Naive thymus-derived CD4-positive, alpha-beta T cell (primary cell): ENCODE data around the gene PTPRA. TPM values are rescaled to one million over a fixed set of nuclear protein-coding genes. Genes with fewer than 3 reads are reported as not detected.

Source experiments
- ATAC-seq: fragments of 150-1000 bp; cut with Tn5 transposase; 2 replicates; pipeline ENCODE4 v1.10.0; 2021; ENCODE audit warnings: mild to moderate bottlenecking, moderate library complexity
- CTCF ChIA-PET: fragments of 350-600 bp; sonication (Branson Sonifier 250); formaldehyde crosslinking; loops from one replicate; lab custom pipeline; 2021; ENCODE audit warnings: antibody characterized with exemption; lab: Charles Lee
- POLR2A ChIA-PET: fragments of 350-600 bp; sonication (Branson Sonifier 250); formaldehyde crosslinking; loops from one replicate; lab custom pipeline; 2021; ENCODE audit warnings: antibody characterized with exemption, inconsistent platforms; lab: Charles Lee
- DNase-seq, 9 donors: peaks; one replicate each; pipeline versions ENCODE4 v3.0.0 to v3.0.0-alpha.2; 2020 to 2022; ENCODE audit warnings: mixed read lengths in 1 of 9
- H3K27ac ChIP-seq: one replicate; pipeline ENCODE4 v1.7.0; 2013; ENCODE audit warnings: mild to moderate bottlenecking, low read depth, low read length, moderate library complexity
- H3K27me3 ChIP-seq, 2 donors: one replicate each; pipeline ENCODE4 v1.7.0; 2013; ENCODE audit warnings: low read length in 2 of 2, mild to moderate bottlenecking in 2 of 2, moderate library complexity in 2 of 2; ENCODE audit not compliant: control insufficient read depth in 2 of 2, insufficient read depth in 2 of 2
- H3K36me3 ChIP-seq, 3 experiments: 1 replicate in 2 of 3; 2 replicates in 1 of 3; pipeline ENCODE4 v1.7.0; 2013; ENCODE audit warnings: low read length in 3 of 3, mild to moderate bottlenecking in 3 of 3, moderate library complexity in 1 of 3; ENCODE audit not compliant: insufficient read depth in 3 of 3, control insufficient read depth in 2 of 3
- H3K4me1 ChIP-seq, 2 donors: one replicate each; pipeline ENCODE4 v1.7.0; 2013; ENCODE audit warnings: low read length in 2 of 2, mild to moderate bottlenecking in 2 of 2, moderate library complexity in 1 of 2; ENCODE audit not compliant: control insufficient read depth in 2 of 2, insufficient read depth in 2 of 2
- H3K4me3 ChIP-seq: 2 replicates; pipeline ENCODE4 v1.7.0; 2013; ENCODE audit warnings: mild to moderate bottlenecking, low read length
- H3K9me3 ChIP-seq, 3 experiments: 1 replicate in 2 of 3; 2 replicates in 1 of 3; pipeline ENCODE4 v1.7.0; 2013; ENCODE audit warnings: low read length in 3 of 3; ENCODE audit not compliant: control insufficient read depth in 2 of 3
- H3K27ac Mint-ChIP-seq, 9 donors: one replicate each; pipeline ENCODE4 v1.8.0; 2020 to 2022; ENCODE audit warnings: mixed read lengths in 9 of 9, mild to moderate bottlenecking in 8 of 9, moderate library complexity in 5 of 9, inconsistent platforms in 2 of 9
- H3K27me3 Mint-ChIP-seq, 5 donors: one replicate each; pipeline ENCODE4 v1.8.0; 2021 to 2022; ENCODE audit warnings: mixed read lengths in 5 of 5, mild to moderate bottlenecking in 1 of 5
- H3K36me3 Mint-ChIP-seq, 5 donors: one replicate each; pipeline ENCODE4 v1.8.0; 2020 to 2022; ENCODE audit warnings: mixed read lengths in 5 of 5, mild to moderate bottlenecking in 3 of 5, inconsistent platforms in 1 of 5
- H3K4me1 Mint-ChIP-seq, 7 donors: one replicate each; pipeline ENCODE4 v1.8.0; 2020 to 2022; ENCODE audit warnings: mixed read lengths in 7 of 7, mild to moderate bottlenecking in 3 of 7, inconsistent platforms in 1 of 7
- H3K4me3 Mint-ChIP-seq, 10 donors: one replicate each; pipeline ENCODE4 v1.8.0; 2020 to 2022; ENCODE audit warnings: mild to moderate bottlenecking in 10 of 10, mixed read lengths in 10 of 10, moderate library complexity in 6 of 10, inconsistent platforms in 2 of 10
- H3K9me3 Mint-ChIP-seq, 11 donors: one replicate each; pipeline ENCODE4 v1.8.0; 2020 to 2022; ENCODE audit warnings: mixed read lengths in 11 of 11, mild to moderate bottlenecking in 4 of 11, inconsistent platforms in 1 of 11, moderate library complexity in 1 of 11
- intact Hi-C, 2 donors: fragments of 100-400 bp; cut with micrococcal nuclease; formaldehyde crosslinking; loops; one replicate each; pipeline ENCODE4 v1.15.1; 2023
- polyA plus RNA-seq, 2 donors: library from polyadenylated mRNA; unstranded; fragments of 300-500 nt; fragmentation: Illumina TruSeq; gene quantifications; one replicate each; pipeline ENCODE4 v1.2.3, GENCODE V29; 2021
- total RNA-seq, 6 experiments: library from RNA in 5 of 6; stranded (reverse) in 5 of 6; gene quantifications; 1 replicate in 5 of 6; 2 replicates in 1 of 6; pipeline ENCODE4 v1.2.3 and lab custom pipeline; 2021 to 2026

Gene PTPRA
- total and polyA plus RNA-seq, 7 experiments from 2014 or later = 27.5 to 86.6 (median 78.2) TPM

DNA sequence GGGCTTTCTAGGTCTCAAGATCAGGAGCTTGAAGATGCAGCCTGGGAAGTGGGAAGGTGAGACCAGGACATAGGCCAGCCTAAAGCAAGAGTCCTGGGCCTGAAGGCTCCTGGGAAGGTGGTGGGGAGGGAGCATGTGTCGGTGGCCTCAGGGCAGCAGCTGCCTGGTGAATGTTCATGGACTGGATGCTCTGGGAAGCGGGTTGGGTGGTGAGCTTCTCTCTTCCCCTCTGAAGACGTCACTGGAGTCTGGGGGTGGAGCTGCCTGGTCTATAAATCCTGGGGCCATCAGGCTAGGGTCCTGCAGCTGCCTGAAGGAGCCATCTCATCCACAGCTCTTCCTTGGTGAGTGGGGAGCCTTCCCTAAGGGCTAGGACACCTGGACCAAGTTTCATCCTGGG lies 170.0 kb downstream of the PTPRA start, which contains the start of gene GNRH2:
Gene GNRH2 (plus strand): TSS at position 301 of the 400 bp plus-strand sequence. CDS start 793 bp downstream, outside the sequence.
- H3K9me3 Mint-ChIP-seq = no peaks in the 10 kb centered on the region
- POLR2A ChIA-PET = interaction anchor here (1.3 kb wide), 1 partner anchor 10 kb away, joined by 5 read pairs; no protein-coding TSS in a partner anchor

DNA sequence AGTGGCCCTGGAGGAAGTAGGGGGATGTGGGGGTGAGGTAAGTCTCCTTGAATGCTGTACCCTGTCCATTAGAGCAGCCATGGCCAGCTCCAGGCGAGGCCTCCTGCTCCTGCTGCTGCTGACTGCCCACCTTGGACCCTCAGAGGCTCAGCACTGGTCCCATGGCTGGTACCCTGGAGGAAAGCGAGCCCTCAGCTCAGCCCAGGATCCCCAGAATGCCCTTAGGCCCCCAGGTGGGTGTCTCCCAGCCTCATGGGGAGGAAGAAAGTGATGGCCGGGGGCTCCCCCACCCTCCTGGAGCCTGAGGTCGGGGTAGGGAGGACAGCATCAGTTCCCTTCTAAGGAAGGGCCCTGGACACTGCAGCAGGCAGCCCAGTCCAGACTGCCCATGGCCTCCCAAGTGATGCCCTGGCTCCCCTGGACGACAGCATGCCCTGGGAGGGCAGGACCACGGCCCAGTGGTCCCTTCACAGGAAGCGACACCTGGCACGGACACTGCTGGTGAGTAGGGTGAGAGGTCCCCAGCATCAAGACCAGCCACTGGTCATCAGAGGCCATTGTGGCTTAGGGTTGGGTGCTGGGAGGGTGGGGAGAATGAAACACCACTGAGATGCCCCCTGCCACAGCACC lies 171.2 kb downstream of the PTPRA start:
- H3K27me3 Mint-ChIP-seq = no peaks in the 10 kb centered on the region
- no peak overlapping the region for H3K4me3 ChIP-seq
- peaks cover 0 to 15% (median 3%) of the 10 kb centered on the region in 5 donors for H3K36me3 Mint-ChIP-seq
- no peaks in the 10 kb centered on the region for H3K27me3 ChIP-seq
- DNase-seq (no peak), ATAC-seq (no peak)
- peaks cover 12 to 29% (median 15%) of the 10 kb centered on the region in 7 donors for H3K4me1 Mint-ChIP-seq
- H3K9me3 Mint-ChIP-seq = no peaks in the 10 kb centered on the region
- H3K36me3 ChIP-seq = peaks cover 0 to 31% (median 0%) of the 10 kb centered on the region in 3 experiments
- H3K27ac ChIP-seq = no peak overlapping the region
- intact Hi-C loops = loop anchor here in 1 of 2 donors (2.0 kb wide), 1 partner anchor 172 kb away; the partner anchor contains the start of gene PTPRA
- peak overlapping the region in 7 of 10 donors; percentile 59 to 94 (median 92) for H3K4me3 Mint-ChIP-seq
- ChIA-PET CTCF (no interaction called here), POLR2A (interaction anchor here (0.6 to 1.5 kb wide), 3 partner anchors 9 to 60 kb away, joined by 3 to 5 read pairs (median 3); no protein-coding TSS in a partner anchor)
- H3K9me3 ChIP-seq = no peaks in the 10 kb centered on the region
- H3K27ac Mint-ChIP-seq = peak overlapping the region in 4 of 9 donors; percentile 36 to 79 (median 70)
- H3K4me1 ChIP-seq = peaks cover 4 to 11% of the 10 kb centered on the region in 2 donors

More for the DNA sequence above, 170.0 kb downstream of the PTPRA start, which contains the start of gene GNRH2:
- intact Hi-C loops = no loop called here
- H3K4me3 ChIP-seq = no peak within 1 kb of the TSS
- ATAC-seq (no peak), DNase-seq (no peak)
- H3K4me1 ChIP-seq = peaks cover 4 to 11% of the 10 kb centered on the region in 2 donors
- CTCF ChIA-PET = interaction anchor here (0.6 kb wide), 1 partner anchor 272 kb away, joined by 3 read pairs; no protein-coding TSS in a partner anchor
- H3K27me3 ChIP-seq = no peaks in the 10 kb centered on the region
- H3K4me1 Mint-ChIP-seq = peaks cover 12 to 28% (median 15%) of the 10 kb centered on the region in 7 donors
- H3K36me3 Mint-ChIP-seq = peaks cover 0 to 18% (median 5%) of the 10 kb centered on the region in 5 donors
- peak within 1 kb of the TSS in 4 of 10 donors; percentile 4 to 94 (median 27) for H3K4me3 Mint-ChIP-seq
- no peak within 1 kb of the TSS for H3K27ac ChIP-seq
- H3K27ac Mint-ChIP-seq = peak within 1 kb of the TSS in 8 of 9 donors; percentile 23 to 80 (median 62)
- peaks cover 6 to 31% (median 7%) of the 10 kb centered on the region in 3 experiments for H3K36me3 ChIP-seq
- H3K9me3 ChIP-seq = no peaks in the 10 kb centered on the region
- H3K27me3 Mint-ChIP-seq = no peaks in the 10 kb centered on the region

DNA sequence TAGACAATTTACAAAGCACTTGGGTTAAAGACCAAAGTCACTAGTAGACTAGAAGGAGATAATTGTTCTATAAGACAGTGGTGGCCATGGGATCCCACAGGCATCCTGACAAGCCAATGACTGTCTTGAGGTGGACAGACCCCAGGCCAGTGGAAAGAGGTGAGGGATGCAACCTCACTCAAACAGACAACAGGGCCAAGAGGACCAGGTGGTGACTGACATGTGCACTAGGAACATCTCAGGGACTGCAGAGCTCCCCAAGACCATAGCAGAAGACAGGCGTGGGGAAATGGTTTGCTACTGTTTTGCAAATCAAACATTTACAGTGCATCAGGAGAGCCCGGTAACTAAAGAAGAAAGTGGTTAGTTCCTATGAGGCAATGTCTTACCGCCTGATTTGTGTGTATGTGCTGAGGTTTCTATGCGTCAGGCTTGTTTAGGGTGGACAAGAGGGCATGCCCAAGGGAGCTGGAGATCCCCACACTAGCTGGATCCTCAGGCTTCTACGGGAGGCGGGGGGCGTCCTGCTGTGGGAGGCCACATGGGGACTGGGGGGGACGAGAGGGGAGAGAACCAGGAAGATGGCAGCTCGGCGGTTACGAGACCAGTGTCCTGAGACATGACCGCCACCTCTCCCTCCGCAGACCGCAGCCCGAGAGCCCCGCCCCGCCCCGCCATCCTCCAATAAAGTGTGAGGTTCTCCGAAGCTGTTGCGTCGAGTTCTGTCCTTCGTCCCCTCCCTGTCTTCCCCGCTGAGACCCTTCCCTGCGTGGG lies 171.9 kb downstream of the PTPRA start:
- peak in 6 of 9 donors; percentile 22 to 34 (median 26) for DNase-seq
- peaks cover 4 to 11% of the 10 kb centered on the region in 2 donors for H3K4me1 ChIP-seq
- H3K4me3 ChIP-seq = peak overlapping the region; percentile 91
- Mint-ChIP-seq H3K27me3 (no peaks in the 10 kb centered on the region), H3K27ac (peak overlapping the region; percentile 69 to 90 (median 79)), H3K36me3 (peaks cover 0 to 18% (median 3%) of the 10 kb centered on the region in 5 donors), H3K4me3 (peak overlapping the region; percentile 82 to 95 (median 92)), H3K9me3 (no peaks in the 10 kb centered on the region), H3K4me1 (peaks cover 12 to 25% (median 18%) of the 10 kb centered on the region in 7 donors)
- intact Hi-C loops = loop anchor here (1.0 to 5.0 kb wide), 8 partner anchors 112 to 393 kb away; partner anchors contain the start of genes PTPRA (in 2 of the 2), EBF4 (in 1 of the 2), FASTKD5 (in 1 of the 2) and ITPA (in 1 of the 2)
- H3K9me3 ChIP-seq = no peaks in the 10 kb centered on the region
- no peaks in the 10 kb centered on the region for H3K27me3 ChIP-seq
- H3K27ac ChIP-seq = peak overlapping the region; percentile 70
- POLR2A ChIA-PET = interaction anchor here (0.5 to 1.5 kb wide), 6 partner anchors 25 to 272 kb away, joined by 3 to 4 read pairs (median 3); no protein-coding TSS in a partner anchor
- peak; percentile 64 for ATAC-seq
- peaks cover 0 to 31% (median 4%) of the 10 kb centered on the region in 3 experiments for H3K36me3 ChIP-seq
- CTCF ChIA-PET = no interaction called here

DNA sequence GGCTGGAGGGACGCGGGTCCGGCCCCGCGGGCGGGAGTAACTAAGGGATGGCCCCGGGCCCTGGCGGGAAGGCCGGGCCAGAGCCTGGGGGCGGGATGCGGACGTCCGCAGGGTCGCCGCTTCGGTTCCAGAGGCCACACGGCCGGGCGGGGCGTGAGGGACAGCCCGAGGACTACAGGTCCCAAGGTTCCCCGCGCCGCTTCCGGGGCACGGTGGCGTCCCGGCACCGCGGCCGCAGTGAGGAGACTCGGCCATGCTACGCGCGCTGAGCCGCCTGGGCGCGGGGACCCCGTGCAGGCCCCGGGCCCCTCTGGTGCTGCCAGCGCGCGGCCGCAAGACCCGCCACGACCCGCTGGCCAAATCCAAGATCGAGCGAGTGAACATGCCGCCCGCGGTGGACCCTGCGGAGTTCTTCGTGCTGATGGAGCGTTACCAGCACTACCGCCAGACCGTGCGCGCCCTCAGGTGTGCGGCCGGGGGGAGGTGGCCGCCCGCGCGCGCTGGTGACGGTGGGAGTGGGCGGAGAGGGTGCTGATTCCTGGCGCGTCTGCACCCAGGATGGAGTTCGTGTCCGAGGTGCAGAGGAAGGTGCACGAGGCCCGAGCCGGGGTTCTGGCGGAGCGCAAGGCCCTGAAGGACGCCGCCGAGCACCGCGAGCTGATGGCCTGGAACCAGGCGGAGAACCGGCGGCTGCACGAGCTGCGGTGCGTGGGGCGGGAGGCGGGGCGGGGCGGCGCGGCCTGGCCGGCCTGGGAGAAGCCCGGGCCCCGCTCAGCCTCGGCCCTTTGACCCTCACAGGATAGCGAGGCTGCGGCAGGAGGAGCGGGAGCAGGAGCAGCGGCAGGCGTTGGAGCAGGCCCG lies 172.8 kb downstream of the PTPRA start, which contains the start of gene MRPS26:
Gene MRPS26 (plus strand): TSS at position 237 of the 861 bp plus-strand sequence. CDS start 17 bp downstream, at position 254.
- Mint-ChIP-seq H3K36me3 (peaks cover 0 to 15% (median 3%) of the 10 kb centered on the region in 5 donors), H3K4me3 (peak within 1 kb of the TSS; percentile 82 to 95 (median 92)), H3K27me3 (no peaks in the 10 kb centered on the region), H3K27ac (peak within 1 kb of the TSS; percentile 69 to 90 (median 79)), H3K4me1 (peaks cover 11 to 23% (median 18%) of the 10 kb centered on the region in 7 donors), H3K9me3 (no peaks in the 10 kb centered on the region)
- intact Hi-C loops = loop anchor here (1.0 to 5.0 kb wide), 9 partner anchors 111 to 394 kb away; partner anchors contain the start of genes PTPRA (in 2 of the 2), DDRGK1 (in 1 of the 2), EBF4 (in 1 of the 2) and FASTKD5 (in 1 of the 2)
- DNase-seq (peak; percentile 63 to 89 (median 76)), ATAC-seq (peak; percentile 93)
- H3K9me3 ChIP-seq = no peaks in the 10 kb centered on the region
- ChIA-PET CTCF (no interaction called here), POLR2A (interaction anchor here (0.6 to 1.5 kb wide), 4 partner anchors 24 to 134 kb away, joined by 3 to 6 read pairs (median 3); no protein-coding TSS in a partner anchor)
- H3K27me3 ChIP-seq = no peaks in the 10 kb centered on the region
- peak within 1 kb of the TSS; percentile 70 for H3K27ac ChIP-seq
- H3K36me3 ChIP-seq = peaks cover 0 to 30% (median 5%) of the 10 kb centered on the region in 3 experiments
- H3K4me1 ChIP-seq = peaks cover 4 to 11% of the 10 kb centered on the region in 2 donors
- peak within 1 kb of the TSS; percentile 91 for H3K4me3 ChIP-seq

DNA sequence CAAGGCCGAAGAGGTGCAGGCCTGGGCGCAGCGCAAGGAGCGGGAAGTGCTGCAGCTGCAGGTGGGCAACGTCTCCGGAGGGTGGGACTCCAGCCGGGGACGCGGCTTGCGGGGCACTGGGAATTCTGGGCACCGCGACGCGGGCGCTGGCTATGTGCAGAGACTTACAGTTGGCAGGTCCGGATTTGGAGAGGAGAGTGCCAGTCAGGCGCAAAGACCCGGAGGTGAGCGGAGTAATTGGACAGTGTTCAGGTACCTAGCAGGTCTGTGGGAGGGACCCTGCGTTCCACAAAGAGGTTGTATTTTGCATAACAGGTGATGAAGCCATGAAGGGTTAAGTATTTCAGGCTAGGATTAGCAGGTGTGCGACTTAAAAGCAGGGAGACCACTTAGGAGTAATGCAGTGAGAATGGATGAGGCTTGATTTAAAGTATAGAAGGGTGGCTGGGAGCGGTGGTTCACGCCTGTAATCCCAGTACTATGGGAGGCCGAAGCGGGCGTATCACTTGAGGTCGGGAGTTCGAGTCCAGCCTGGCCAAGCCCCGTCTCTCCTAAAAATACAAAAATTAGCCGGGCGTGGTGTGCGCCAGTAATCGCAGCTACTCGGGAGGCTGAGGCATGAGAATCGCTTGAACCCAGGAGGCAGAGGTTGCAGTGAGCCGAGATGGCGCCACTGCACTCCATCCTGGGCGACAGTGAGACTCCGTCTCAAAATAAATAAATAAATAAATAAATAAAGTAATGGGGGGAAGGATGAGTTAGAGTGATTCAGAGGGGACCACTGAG lies 173.6 kb downstream of the PTPRA start:
- Histone ChIP-seq H3K36me3 (peaks cover 0 to 30% (median 5%) of the 10 kb centered on the region in 3 experiments), H3K27ac (peak overlapping the region; percentile 70)
- peaks cover 11 to 23% (median 18%) of the 10 kb centered on the region in 7 donors for H3K4me1 Mint-ChIP-seq

More for the DNA sequence above, 173.6 kb downstream of the PTPRA start:
- Mint-ChIP-seq H3K4me3 (peak overlapping the region; percentile 78 to 94 (median 87)), H3K36me3 (peaks cover 0 to 14% (median 3%) of the 10 kb centered on the region in 5 donors), H3K27ac (peak overlapping the region; percentile 45 to 84 (median 76)), H3K9me3 (no peaks in the 10 kb centered on the region), H3K27me3 (no peaks in the 10 kb centered on the region)
- ATAC-seq = no peak
- DNase-seq = peak in 2 of 9 donors; percentile 28 to 37
- POLR2A ChIA-PET = interaction anchor here (0.6 to 0.7 kb wide), 3 partner anchors 23 to 49 kb away, joined by 3 to 6 read pairs (median 4); no protein-coding TSS in a partner anchor
- CTCF ChIA-PET = no interaction called here
- intact Hi-C loops = loop anchor here (1.0 to 5.0 kb wide), 5 partner anchors 110 to 395 kb away; partner anchors contain the start of genes DDRGK1 (in 1 of the 2), EBF4 (in 1 of the 2), FASTKD5 (in 1 of the 2) and ITPA (in 1 of the 2)
- peak overlapping the region; percentile 91 for H3K4me3 ChIP-seq
- H3K27me3 ChIP-seq = no peaks in the 10 kb centered on the region
- no peaks in the 10 kb centered on the region for H3K9me3 ChIP-seq
- peaks cover 4 to 11% of the 10 kb centered on the region in 2 donors for H3K4me1 ChIP-seq
